NCI-H774 (cell line): Measurements from ENCODE around the gene NHERF1.

Experiments used
- DNase-seq: peaks from one replicate; lab custom pipeline; 2025; lab: John Stamatoyannopoulos, UW

NHERF1 gene

GRCh38 chr17:74768069-74768762 is 19.8 kb downstream of the NHERF1 start:
- no peak for DNase-seq

GRCh38 chr17:74768763-74769114 is 20.3 kb downstream of the NHERF1 start:
- no peak for DNase-seq

GRCh38 chr17:74769266-74769855 is 20.9 kb downstream of the NHERF1 start:
- no peak for DNase-seq

- DNase-seq = no peak
Measured at GRCh38 chr17:74769856-74770497, 21.5 kb downstream of the NHERF1 start.

DNA sequence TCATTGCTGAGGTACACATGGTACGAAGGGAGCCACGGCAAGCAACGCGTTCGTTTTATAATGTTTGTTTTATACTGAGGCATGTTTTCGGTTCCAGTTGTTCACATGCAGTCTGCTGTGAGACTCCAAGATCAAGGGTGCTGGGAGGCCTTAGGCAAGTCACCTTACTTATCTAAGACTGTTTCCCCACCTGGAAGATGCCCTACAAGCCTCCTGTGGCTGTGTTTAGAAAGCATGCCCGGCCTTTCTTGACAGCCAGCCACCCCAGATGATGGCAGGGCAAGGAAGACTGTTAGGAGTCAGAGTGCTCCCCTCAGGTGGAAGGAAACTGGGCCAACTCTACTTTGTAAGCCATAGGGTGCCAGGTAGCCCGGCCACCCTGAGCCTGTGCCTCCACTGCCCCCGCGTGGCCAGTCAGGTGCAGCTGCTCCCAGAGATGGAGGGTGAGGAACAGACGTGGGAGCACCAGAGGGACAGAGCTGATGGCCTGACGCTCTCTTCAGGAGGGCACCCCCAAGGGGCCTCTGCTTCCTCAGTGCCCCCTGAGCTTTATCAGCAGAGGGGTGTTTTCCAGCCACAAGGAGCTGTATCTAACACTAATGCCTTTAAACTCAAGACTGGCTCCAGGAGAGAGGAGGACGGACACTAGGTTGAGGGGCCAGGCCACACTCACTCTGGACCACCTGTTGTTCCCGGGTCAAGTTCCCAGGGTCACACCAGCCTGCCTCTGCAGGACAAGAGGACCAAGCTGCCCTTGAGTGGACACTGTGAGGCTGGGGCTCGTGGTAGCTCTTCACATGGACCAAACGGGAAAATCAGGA is 22.3 kb downstream of the NHERF1 start:
- DNase-seq = no peak

DNA sequence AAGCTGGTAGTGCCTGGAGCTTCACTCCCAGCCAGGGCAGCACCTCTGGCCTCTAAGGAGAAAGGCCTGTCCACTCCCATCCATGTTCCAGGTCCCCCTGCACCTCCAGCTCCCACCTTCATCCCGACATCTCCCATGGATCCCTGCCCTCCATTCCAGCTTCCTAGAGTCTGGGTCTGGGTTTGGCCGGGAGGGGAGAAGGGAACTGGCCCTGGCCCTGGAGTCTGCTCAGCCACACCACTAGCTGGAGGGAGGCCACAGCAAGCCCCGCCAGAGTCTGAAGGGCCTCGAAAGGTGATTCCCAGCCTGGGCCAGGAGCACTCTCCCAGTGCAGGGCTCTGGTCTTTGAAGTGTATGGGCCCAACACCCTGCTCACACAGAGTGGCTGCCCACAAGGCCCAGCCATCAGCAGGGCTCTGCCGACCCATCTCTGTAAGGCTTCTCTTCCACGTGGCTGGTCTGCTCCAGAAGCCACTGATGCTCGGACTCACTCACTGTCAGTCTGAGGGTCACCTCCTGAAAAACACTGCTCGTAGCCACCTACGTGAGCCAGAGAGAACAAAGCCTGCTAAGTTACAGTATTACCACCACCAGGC is 23.0 kb downstream of the NHERF1 start:
- no peak for DNase-seq

DNA sequence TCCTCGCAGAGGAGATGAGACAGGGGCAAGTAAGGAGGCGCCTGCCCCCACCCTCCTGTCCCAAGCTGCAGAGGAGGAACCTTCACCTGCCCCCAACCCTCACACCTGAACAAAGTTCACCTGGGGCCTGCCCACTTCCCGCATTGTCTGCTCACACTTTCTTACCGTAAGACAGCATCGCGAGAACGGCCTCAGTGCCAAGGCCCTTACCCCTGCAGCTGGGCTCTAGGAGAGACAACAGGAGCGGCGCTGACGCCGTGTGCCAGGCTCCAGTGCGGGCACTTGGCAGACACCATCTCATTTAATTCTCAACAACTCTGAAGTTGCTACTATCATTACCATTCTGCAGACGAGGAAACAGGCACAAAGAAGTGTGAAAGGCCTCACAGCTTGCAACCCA is 23.6 kb downstream of the NHERF1 start:
- no peak for DNase-seq

- no peak for DNase-seq
Measured at GRCh38 chr17:74773414-74773813, 25.0 kb downstream of the NHERF1 start.

- no peak for DNase-seq
Measured at GRCh38 chr17:74773871-74774286, 25.5 kb downstream of the NHERF1 start.

DNA sequence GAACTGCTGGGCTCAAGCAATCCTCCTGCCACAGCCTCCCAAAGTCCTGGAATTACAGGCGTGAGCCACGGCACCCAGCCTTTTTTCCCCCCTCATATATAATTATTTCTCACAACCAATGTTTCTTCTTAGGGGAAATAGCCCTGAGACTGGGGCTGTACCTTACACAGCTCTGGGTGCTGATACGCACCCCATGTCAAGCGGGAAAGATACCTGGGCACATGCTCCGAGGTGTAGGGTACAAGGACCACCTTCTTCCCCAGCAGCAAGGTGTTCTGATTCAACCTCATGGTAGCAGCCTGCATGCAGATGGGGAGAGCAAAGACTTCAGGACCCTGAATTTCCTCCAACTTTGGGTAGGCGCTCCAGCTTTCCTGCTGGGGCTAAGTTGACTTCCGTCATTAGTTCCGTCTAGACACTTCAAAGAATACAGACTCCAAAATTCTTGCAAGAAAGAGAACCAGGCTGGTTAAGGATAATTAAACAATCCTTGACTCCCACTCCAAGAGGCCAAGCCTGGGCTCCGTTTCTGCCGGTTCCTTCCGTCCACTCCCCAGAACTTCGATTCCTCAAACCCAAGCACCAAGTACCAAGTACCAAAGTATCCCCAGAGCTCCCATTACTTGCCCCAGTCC is 27.1 kb downstream of the NHERF1 start:
- DNase-seq = no peak

DNA sequence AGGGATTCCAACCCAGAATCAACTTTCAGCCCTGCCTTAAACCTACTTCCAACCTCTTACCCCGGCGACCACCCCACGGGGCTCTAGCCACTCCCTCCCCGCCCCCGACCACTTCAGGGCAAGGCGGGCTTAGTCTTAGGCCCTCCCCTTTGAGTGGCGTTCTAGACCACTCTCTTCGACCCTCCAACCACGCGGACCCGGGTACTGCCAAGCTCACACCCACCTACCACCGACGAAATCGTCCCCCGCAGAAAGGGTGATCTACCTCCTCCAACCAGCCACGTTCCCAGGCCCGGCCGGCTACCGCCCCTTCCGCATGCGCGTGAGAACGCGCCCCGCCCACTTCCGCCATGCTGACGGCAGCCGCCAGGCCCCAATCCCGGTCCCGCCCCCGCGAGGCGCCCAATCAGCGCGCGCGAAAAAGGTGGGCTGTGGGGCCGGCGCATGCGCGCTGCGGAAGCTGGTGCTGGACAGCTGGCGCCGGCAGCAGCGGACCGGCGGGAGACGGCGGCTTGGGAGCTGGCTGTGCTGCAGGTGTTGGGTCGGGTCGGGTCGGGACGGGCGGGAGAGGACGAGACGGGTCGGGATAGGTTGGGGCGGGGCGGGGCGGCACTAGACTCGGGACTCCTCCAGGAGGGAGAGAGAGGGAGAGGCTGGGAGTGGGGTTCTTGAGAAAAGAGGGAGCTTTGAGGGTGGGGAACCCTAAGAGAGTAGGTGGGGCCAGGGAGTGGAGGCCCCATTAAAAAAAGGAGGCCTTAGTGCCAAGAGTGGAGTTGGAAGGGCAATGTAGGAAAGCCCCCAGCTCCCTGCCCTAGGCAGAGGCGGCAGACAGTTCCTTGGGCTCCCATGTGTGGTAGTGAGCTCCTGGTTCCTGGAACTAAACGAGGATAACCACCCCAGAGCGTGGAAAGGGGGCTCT is 27.9 kb downstream of the NHERF1 start, which contains the start of gene NAT9:
NAT9 (minus strand) TSS at position 302 of the 919 bp plus-strand sequence. CDS start 647 bp downstream, outside the sequence.
- peak; percentile 99 for DNase-seq

- no peak for DNase-seq
Measured at GRCh38 chr17:74776990-74777389, 28.6 kb downstream of the NHERF1 start.

GRCh38 chr17:74777901-74778515 is 29.6 kb downstream of the NHERF1 start:
- DNase-seq = no peak

DNA sequence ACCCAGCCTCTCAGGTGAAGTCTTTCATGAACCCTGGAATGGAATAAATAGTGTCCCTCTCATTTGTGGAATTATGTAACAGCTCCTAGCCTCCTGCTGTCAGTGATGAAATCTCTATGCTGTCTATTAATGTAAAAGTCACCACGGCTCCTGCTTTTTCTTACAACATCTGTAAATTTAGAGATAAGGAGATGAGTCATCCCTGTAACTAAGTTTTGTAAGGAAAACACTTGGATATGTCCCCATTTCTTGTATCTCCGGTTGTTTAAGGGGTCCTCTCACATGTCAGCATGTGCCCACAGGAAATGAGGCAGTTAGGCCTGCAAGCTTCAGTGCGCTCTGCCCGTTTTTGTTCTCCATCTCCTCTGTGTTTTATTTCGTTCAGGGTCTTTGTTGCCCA is 30.5 kb downstream of the NHERF1 start:
- no peak for DNase-seq

GRCh38 chr17:74779501-74779900 is 31.1 kb downstream of the NHERF1 start:
- no peak for DNase-seq

- no peak for DNase-seq
Measured at GRCh38 chr17:74779948-74780400, 31.5 kb downstream of the NHERF1 start.

- no peak for DNase-seq
Measured at GRCh38 chr17:74780443-74781238, 32.2 kb downstream of the NHERF1 start.

DNA sequence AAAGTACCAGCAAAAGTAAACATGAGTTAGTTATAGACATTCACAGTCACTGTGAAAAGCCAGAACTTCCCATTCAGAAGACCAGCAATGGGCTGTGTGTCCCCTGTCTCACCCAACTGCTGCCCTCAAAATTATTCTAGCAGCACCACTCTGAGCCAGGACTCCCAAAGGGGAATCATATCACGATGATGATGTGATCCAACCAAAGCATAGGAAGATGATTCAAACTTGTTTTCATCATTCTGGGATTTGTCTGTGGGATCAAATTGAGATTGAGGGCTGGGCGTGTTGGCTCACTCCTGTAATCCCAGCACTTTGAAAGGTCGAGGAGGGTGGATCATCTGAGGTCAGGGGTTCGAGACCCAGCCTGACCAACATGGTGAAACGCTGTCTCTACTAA is 34.1 kb downstream of the NHERF1 start:
- DNase-seq = no peak
